ENCODE data around the gene BRD7.

GRCh38 chr16:50377001-50377400 is 8.2 kb upstream of the BRD7 start:
- no peak for TF ChIP-seq CTCF (conservative IDR thresholded peaks at IDR 0.05; ENCODE audit: low read length)
- no peak for TF ChIP-seq EZH2phosphoT487 (IDR thresholded peaks at IDR 0.05; ENCODE audit: borderline replicate concordance)

Measured in Loucy (cell line).